SKM-1 (cell line): ENCODE measurements around the gene UBR3.
"Not testable (repeated sequence)": the region's sequence is repeated elsewhere in the genome, so short reads cannot be mapped to it uniquely, and the experiment has no call there.

Experiments
- DNase-seq: peaks from one replicate; lab custom pipeline; 2025; ENCODE audit not compliant: unreplicated experiment; lab: John Stamatoyannopoulos, UW

The UBR3 gene

DNA sequence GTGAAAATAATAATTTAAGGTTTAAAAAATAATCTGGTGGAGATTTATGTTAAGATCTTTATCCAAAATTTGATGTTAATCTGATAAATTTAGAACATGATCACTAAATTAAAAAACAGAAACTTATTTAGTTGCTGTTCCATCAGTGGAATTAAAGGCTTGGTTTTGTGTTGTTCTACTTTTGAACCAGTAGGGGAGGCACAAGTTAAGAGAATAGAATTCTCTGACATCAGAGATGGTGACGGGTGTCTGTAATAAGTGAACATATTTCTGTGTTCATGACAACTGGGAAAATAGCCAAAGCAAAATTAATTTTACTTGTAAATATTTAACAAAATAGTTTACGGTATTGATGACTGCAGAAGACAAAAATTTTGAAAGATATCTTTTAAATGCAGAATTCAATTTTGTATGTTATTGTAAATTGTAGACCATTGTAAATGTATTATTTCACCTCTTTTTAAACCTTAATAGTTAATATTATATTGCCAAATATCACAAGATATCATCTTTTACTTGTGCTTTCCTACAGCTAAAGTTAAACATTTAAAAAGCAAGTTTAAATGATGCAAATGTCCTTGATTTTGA is 106.0 kb downstream of the UBR3 start:
- no peak for DNase-seq

DNA sequence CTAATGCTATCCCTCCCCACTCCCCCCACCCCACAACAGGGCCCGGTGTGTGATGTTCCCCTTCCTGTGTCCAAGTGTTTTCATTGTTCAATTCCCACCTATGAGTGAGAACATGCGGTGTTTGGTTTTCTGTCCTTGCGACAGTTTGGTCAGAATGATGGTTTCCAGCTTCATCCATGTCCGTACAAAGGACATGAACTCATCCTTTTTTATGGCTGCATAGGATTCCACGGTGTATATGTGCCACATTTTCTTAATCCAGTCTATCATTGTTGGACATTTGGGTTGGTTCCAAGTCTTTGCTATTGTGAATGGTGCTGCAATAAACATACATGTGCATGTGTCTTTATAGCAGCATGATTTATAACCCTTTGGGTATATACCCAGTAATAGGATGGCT is 109.4 kb downstream of the UBR3 start:
- not testable (repeated sequence) for DNase-seq

DNA sequence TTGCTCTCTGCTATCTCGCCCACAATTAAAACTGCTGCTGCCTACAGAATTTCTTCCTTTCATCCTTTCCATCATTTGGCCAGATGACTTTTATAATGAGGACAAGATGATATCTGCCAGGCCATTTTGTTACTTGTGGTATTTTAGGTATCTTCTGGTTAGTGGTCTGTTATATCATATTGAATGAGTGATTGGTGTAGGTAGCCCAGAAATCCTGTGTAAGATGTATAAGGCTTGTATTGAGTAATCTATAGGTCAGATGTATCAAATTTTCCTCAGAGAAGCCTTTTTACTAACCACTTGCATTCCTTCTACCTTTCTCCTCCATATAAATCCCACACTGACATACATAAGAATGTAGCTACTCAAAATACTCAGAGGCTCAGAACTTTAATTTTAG is 118.3 kb downstream of the UBR3 start:
- no peak for DNase-seq

DNA sequence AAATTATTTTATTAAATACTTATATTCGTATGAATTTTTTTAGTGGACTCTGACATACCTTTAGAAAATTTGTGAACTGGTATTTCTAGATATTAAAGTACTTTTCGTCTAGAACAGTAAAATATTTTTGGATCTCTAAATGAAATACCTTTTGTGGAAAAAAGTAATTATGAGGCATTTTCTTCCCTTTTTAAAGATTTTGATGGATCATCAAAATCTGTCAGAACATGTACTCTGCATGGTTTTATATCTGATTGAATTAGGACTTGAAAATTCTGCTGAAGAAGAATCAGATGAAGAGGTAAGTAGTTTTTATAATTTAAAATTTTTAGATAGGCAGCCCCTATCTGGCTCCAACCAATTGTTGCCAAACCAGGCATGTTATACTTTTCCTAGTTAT is 118.8 kb downstream of the UBR3 start:
- DNase-seq, result no peak

DNA sequence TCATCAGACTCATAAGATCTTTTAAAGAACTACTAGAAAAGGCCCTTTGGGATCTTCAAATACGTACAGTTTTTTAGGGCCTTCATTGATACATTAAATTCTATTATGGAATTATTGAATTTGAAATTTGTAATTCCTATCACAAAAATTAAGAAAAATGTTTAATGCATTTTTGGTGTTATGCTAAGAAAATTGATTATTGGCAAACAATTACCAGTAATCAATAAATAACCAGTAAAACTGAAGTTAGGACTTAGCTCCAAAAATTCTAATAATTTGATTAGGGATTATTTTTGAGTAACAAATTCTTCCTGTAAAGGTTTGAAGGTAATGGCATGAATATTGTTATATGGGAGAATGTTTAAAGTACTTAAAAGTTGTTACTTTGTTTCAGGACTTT is 119.3 kb downstream of the UBR3 start:
- no peak for DNase-seq

DNA sequence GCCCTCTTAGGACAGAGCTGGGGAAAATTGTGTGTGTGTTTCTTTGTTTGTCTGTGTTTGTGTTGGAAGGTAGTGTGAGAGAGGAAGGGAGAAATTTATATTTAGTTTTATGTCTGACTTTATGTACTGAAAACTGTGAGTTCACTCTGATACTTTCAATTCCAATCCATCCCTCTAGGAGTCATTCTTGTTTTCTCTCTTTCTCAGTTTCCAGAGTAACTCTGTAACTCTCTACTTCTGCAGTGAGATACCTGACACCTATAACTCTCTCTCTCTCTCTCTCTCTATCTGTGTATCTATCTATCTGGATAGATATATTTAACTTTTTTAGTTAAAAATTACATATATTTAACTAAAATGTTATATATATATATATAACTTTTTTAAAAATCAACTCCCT is 128.7 kb downstream of the UBR3 start:
- DNase-seq, result no peak

DNA sequence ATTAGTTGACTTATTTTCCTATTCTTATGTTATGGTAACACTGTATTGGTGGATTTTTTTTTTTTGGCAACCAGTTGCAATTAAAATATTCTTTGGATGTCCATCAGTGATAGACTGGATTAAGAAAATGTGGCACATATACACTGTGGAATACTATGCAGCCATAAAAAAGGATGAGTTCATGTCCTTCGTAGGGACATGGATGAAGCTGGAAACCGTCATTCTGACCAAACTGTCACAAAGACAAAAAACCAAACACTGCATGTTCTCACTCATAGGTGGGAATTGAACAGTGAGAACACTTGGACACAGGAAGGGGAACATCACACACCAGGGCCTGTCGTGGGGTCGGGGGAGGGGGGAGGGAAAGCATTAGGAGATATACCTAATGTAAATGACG is 130.0 kb downstream of the UBR3 start:
- not testable (repeated sequence) for DNase-seq

DNA sequence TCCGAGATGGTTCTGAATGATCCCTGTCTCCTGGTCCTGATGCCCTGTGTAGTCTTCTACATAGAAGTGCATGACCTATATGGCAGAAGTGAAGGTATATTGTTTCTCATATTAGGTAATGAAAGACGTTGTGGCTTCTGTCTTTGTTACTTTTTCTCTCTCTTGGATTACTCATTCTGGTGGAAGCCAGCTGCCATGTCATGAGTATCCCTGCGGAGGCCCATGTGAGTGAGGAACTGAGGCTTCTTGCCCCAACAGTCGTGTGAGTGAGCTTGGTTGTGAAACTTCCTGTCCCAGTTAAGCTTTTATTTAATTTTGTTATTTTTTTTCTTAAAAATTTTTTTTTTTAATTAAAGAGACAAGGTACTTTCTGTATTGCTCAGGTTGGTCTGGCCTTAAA is 134.7 kb downstream of the UBR3 start:
- DNase-seq, result no peak

DNA sequence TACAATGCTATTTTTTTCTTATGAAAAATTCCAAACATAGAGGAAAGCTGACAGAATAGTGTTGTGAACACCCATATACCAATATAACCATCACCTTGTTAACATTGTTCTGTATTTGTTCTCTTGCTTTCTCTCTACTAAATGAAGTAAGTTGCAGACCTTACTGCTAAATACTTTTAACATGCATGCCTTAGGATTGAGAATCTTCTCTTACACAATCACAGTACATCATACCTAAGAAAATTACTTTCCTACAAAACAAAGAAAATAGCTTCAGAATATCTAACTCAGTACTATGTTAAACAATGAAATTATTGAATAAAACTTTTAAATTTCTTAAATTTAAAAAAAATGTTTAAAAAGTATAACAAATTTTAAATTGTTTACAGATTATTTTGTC is 136.5 kb downstream of the UBR3 start:
- DNase-seq, result no peak

DNA sequence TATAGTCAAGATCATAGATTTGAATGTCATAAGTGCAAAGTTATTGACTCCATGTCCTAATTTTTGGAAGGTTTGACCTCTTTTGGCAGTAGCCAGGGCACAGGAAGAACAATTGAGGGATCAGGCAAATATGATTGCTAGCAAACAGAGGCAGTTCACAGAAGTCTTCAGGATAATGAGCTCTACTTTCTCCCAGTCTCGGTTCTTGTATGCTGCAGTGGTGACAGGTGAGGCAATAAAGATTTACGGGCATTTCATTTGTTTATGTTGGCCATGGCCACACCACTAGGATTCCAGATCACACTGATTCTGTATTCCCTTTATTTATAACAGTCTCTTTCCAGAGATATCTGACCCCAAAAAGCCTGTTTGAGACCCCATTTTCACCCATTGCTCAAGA is 137.5 kb downstream of the UBR3 start:
- DNase-seq, result no peak

DNA sequence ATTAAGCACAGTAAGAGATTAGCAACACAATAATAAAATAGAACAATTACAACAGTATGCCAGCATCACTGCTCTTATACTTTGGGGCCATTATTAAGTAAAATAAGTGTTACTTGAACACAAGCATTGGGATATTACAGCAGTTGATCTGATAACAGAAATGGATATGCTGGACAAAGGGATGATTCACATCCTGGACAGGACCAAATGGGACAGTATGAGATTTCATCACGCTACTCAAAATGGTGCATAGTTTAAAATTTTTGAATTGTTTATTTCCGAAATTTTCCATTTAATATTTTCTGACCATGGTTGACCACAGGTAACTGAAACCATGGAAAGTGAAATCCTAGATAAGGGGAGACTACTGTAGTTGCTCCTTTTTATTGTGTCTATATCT is 138.2 kb downstream of the UBR3 start:
- no peak for DNase-seq

DNA sequence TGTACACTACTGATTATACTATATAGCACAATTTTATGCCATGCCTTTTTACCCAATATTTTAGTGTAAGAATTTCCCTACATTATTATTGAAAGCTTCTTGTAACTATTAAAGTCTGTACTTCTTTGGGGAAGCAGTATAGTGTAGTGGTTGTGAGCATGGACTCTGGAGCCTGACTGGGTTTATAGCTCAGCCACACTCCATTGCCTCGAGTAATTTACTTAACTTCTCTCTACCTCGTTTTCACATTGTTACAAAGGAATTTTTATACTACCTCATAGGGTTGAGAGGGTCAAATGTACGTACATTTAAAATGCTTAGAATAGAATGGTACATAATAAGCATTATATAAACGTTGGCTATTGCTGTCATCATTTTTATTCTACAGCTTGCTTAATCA is 139.2 kb downstream of the UBR3 start:
- DNase-seq, result no peak

DNA sequence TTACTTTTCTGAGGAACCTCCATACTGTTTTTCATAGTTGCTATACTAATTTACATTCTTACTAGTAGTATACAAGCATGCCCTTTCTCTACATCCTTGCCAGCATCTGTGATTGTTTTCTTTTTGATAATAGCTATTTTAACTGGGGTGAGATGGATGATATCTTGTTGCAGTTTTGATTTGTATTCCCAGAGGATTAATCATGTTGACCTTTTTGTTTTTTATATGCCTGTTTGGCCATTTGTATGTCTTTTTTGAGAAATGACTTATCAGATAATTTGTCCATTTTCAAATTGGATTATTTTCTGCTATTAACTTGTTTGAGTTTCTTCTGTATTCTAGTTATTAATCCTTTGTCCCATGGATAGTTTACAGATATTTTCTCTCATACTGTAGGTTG is 141.5 kb downstream of the UBR3 start:
- DNase-seq, result no peak

DNA sequence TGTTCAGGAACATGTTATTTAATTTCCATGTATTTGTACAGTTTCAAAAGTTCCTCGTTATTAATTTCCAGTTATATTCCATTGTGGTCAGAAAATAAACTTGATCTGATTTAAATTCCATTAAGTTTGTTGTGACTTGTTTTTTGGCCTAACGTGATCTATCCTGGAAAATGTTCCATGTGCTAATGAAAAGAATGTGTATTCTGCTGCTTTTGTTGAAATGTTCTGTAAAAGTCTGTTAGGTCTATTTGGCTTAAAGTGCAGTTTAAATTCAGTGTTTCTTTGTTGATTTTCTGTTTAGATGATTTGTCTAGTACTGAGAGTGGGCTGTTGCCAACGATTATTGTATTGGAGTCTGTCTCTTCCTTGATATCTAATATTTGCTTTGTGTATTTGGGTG is 148.0 kb downstream of the UBR3 start:
- DNase-seq, result no peak

DNA sequence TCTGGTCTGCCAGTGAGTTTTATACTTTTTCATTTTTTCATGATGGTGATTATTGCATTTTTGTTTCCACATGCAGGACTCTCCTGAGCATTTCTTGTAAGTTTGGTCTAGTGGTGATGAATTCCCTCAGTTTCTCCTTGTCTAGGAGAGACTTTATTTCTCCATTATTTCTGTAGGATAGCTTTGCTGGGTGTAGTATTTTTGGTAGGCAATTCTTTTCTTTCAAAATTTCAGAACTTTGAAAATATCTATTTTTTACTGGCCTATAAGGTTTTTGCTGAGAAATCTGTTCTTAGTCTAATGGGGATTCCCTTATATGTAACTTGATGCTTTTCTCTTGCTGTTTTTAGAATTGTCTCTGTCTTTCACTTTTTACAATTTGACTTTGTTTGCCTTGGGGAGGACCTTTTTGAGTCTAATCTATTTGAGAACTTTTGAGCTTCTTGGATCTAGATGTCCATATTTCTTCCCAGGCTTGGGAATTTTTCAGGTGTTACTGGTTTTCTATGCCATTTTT is 149.1 kb downstream of the UBR3 start:
- DNase-seq, result no peak

DNA sequence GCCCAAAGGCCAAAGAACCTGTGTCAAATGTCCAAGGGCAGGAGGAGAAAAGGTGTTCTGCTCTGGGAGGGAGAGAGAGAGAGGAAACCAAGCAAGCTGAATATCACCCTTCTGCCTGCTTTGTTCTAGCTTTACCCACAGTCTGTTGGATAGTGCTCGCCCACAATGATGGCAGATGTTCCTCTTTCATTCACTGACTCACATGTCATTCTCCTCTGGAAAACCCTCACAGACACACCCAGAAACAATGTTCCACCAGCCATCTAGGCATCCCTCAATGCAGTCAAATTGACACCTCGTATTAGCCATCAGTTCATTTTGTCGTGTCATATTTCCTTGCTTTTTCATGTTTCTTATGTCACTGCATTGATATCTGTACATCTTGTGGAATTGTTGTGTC is 150.3 kb downstream of the UBR3 start:
- DNase-seq, result no peak

DNA sequence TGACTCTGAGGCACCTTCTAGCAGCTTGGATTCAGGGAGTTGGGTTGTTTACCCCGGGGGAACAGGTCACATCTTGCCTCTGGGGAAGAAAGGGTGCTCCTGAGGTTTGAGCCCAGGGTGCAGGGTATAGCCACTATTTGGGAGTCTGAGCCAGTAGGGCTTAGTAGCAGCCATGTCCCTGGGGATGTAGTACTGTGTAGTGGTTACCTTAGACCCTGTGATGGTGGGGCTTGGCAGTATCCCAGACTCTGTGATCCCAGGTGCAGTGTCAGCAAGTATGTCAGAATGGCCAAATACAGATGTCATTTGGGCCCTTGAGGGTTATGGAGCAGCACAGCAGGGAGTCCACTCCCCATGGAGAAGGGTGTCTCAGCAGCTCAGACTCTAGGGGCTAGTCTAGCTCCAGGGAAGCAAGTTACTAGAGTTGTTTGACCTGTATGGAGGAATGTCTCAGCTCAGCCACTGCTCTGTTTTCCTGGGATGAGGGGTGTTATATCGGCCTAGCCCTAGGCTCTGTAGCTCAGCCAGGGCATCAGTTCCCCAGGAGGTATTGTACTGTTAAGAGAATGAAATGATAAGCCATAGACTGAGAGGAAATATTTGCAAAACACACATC is 151.3 kb downstream of the UBR3 start:
- no peak for DNase-seq

DNA sequence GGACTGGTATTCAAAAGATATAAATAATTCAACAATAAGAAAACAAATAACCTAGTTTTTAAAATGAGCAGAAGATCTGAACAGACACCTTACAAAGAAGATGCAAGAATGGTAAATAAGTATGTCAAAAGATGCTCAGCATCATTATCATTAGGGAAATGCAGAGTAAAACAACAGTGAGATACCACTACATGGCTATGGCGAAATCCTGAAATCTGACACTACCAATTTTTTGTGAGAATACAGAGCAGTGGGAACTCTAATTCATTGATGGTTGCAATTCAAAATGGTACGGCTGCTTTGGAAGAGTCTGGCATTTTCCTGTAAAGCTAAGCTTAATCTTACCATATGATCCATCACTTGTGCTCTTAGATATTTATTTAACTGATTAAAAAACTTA is 151.8 kb downstream of the UBR3 start:
- DNase-seq, result no peak

DNA sequence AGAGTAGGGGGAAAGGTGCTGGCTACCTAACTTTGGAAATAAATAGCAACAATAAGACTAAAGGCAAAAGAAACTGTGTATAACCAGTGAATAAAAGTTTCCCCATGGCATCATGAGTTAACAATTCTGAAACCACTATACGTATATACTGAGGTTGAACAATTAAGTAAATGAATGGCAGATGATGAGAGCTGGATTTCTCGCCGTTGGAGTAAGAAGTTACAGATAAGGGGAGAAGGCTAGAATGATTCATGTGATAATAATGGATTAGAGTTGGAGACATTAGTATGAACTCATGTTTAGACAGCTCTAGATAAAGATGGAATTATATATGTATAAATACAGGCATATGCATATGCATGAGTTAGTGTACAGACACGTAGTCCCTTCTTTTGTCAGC is 152.7 kb downstream of the UBR3 start:
- DNase-seq, result no peak

DNA sequence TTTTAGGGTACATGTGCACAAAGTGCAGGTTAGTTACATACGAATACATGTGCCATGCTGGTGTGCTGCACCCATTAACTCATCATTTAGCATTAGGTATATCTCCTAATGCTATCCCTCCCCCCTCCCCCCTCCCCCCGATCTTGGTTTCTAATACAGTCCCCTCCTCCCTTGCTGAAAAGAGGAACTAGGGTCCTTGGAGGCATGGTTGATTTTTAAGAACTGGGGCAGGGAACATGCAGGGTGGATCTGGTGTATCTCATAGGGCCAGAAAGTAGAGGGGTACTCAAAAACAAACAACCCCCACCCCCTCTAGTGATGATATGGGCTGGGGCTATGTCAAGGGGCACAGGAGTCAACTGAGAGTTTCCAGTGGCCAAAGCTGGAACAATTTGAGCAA is 153.4 kb downstream of the UBR3 start:
- no peak for DNase-seq

DNA sequence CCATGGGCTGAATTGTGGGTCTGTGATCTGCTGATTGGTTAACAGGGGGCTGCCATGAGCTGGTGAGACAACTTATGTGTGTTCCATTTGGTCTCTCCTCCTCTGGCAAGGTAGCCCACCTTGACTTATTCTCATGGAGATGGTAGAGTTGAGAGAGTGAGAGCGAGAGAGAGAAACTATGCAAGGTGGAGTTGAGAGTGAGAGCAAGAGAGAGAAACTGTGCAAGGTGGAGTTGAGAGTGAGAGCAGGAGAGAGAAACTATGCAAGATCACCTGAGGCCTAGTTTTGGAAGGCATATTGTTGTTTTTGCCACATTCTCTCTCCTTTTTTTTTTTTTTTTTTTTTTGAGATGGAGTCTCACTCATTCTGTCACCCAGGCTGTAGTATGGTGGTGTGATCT is 155.7 kb downstream of the UBR3 start:
- DNase-seq, result no peak

DNA sequence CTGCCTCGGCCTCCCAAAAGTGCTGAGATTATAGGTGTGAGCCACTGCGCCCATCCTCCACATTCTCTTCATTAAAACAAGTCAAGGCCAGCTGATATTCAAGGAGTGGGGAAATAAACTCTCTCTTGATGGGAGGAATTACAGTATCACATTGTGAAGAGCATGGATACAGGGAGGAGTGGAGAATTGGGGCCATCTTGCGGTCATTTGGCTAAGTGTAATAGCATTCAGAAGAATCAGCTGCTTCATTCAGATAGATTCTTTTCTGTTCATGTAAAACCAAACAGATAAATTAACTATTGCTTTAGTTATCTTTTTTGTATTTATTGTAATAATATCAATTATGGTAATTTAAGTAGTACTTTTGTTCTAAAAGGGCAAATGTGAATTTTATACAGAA is 156.3 kb downstream of the UBR3 start:
- no peak for DNase-seq

DNA sequence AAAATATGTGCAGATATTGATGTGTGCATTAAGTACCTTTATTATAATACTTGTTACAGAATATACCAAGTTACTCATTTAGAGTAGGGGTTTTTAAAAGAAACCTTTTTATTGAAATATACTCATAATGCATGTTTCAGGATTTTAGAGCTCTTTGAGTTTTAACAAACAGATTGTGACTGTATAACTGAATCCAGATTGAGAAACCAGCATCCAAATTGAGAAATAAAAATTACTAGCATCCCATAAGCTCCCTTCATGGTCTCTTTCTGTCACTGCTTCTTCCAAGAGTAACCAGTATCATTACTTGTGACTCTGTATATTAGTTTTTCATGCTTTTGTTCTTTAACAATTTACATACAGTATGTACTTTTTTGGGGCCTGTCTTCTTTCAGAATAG is 156.9 kb downstream of the UBR3 start:
- DNase-seq, result no peak
